Left lung (tissue), 10 donors: Measurements from ENCODE around the gene TSSK3. TPM values are rescaled to one million over a fixed set of nuclear protein-coding genes. Genes with fewer than 3 reads are reported as not detected.

Experiments
- ATAC-seq: fragments of 200-7000 bp; cut with Tn5 transposase; one replicate; pipeline ENCODE4 v1.9.1; 2020; ENCODE audit warnings: moderate library complexity
- DNase-seq, 4 donors: peaks; one replicate each; pipeline ENCODE4 v3.0.0-alpha.2; 2013 to 2020
- H3K27ac ChIP-seq, 2 donors: fragments of 200-600 bp; sonication (generic) in 1 of 2; one replicate each; pipeline versions ENCODE4 v1.5.0 to v1.8.0; 2020 to 2021
- H3K27me3 ChIP-seq, 2 donors: fragments of 200-600 bp; sonication (generic) in 1 of 2; one replicate each; pipeline versions ENCODE4 v1.5.0 to v1.8.0; 2020 to 2021
- H3K36me3 ChIP-seq, 2 donors: fragments of 200-600 bp; sonication (generic) in 1 of 2; one replicate each; pipeline versions ENCODE4 v1.5.0 to v1.8.0; 2020 to 2021
- H3K4me1 ChIP-seq, 2 donors: fragments of 200-600 bp; one replicate each; pipeline ENCODE4 v1.8.0; 2021
- H3K4me3 ChIP-seq, 2 donors: fragments of 200-600 bp; sonication (generic) in 1 of 2; one replicate each; pipeline versions ENCODE4 v1.5.0 to v1.8.0; 2020 to 2021; ENCODE audit warnings: mild to moderate bottlenecking in 1 of 2
- H3K9me3 ChIP-seq, 2 donors: fragments of 200-600 bp; sonication (generic) in 1 of 2; one replicate each; pipeline versions ENCODE4 v1.5.0 to v1.8.0; 2020 to 2021
- intact Hi-C, 2 donors: fragments of 100-400 bp; cut with DNase I; formaldehyde crosslinking; loops; one replicate each; pipeline versions ENCODE4 v1.11.2 to v1.14.2; 2022
- polyA plus RNA-seq, 6 donors: library from polyadenylated mRNA; unstranded; fragments of 120-200 nt; gene quantifications; one replicate each; pipeline ENCODE4 v1.2.1, GENCODE V29; 2013; ENCODE audit not compliant: insufficient read length in 6 of 6
- total RNA-seq, 2 donors: library from RNA; stranded (reverse); fragmentation: NEBNext Ultra II Directional; extraction: Animal tissue kit (Norgen Biotek cat#: 25700); gene quantifications; one replicate each; pipeline ENCODE4 v1.2.1, GENCODE V29; 2021
- TF ChIP-seq, protein P1 (sequence below), 2 donors: fragments of 200-600 bp; sonication (generic) in 1 of 2; IDR thresholded peaks; one replicate each; pipeline versions ENCODE4 v1.5.0 to v1.8.0; 2021; ENCODE audit warnings: antibody characterized with exemption in 2 of 2
- donor health status: DM: no; HTN: yes; CAD: no.
- donor health status: DM: no; HTN: no; CAD: no.

The TSSK3 gene
- total and polyA plus RNA-seq, 8 donors, result 1.8 to 7.8 (median 4.0) TPM

DNA sequence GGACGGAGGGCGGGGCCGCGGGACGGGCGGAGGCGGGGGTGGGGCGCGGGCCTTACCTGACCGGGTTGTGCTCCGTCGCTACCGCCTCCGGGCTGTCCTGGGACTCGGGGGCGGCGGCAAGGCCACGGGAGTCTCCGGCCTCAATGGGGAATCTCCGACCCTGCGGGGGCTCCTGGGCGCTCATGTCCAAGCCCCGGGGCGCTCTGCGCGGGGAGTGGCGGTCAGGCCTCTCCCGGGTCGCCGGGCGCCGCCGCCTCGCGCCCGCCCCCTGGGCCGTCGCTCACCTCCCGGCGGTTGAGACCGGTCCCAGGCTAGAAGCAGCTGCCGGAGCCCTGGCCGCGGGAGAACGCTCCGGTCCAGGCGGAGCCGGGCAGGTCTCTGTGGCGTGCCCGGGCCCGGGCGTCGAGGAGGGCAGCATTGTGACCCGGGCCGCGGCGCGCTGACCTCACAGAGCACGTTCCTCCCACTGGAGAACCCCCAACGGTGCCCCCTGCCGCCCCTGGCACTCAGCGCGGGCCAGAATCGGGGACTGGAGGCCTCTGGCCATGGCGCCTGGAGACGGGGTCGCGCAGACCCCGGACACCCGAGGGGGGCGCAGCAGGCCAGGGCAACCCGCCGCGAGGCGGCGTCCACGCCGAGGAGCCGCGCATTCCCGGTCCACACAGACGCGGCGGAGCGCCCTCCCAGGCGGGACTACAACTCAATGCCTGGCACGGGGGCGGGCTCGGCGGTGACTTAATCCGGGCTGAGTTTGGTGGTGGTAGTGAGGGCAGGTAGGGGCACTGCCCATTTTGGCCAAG is 465 bp upstream of the TSSK3 start:
- peak overlapping the region; percentile 29 to 30 for H3K4me3 ChIP-seq
- ATAC-seq, result peak; percentile 83
- intact Hi-C loops, result no loop called here
- H3K27ac ChIP-seq, result peak overlapping the region in 1 of 2 donors; percentile 28
- TF ChIP-seq, protein P1, sequence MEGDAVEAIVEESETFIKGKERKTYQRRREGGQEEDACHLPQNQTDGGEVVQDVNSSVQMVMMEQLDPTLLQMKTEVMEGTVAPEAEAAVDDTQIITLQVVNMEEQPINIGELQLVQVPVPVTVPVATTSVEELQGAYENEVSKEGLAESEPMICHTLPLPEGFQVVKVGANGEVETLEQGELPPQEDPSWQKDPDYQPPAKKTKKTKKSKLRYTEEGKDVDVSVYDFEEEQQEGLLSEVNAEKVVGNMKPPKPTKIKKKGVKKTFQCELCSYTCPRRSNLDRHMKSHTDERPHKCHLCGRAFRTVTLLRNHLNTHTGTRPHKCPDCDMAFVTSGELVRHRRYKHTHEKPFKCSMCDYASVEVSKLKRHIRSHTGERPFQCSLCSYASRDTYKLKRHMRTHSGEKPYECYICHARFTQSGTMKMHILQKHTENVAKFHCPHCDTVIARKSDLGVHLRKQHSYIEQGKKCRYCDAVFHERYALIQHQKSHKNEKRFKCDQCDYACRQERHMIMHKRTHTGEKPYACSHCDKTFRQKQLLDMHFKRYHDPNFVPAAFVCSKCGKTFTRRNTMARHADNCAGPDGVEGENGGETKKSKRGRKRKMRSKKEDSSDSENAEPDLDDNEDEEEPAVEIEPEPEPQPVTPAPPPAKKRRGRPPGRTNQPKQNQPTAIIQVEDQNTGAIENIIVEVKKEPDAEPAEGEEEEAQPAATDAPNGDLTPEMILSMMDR (IDR thresholded peaks at IDR 0.05), result peak; percentile 19 to 20
- H3K36me3 ChIP-seq, result peaks cover 0 to 40% of the 10 kb centered on the region in 2 donors
- peak in 3 of 4 donors; percentile 52 to 87 (median 76) for DNase-seq
- H3K4me1 ChIP-seq, result peaks cover 10 to 14% of the 10 kb centered on the region in 2 donors
- H3K9me3 ChIP-seq, result no peaks in the 10 kb centered on the region
- peaks cover 0 to 20% of the 10 kb centered on the region in 2 donors for H3K27me3 ChIP-seq

DNA sequence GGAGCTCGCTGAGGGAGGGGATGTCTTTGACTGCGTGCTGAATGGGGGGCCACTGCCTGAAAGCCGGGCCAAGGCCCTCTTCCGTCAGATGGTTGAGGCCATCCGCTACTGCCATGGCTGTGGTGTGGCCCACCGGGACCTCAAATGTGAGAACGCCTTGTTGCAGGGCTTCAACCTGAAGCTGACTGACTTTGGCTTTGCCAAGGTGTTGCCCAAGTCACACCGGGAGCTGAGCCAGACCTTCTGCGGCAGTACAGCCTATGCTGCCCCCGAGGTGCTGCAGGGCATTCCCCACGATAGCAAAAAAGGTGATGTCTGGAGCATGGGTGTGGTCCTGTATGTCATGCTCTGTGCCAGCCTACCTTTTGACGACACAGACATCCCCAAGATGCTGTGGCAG is 1.4 kb downstream of the TSSK3 start:
- peaks cover 0 to 58% of the 10 kb centered on the region in 2 donors for H3K36me3 ChIP-seq
- H3K9me3 ChIP-seq, result no peaks in the 10 kb centered on the region
- H3K4me3 ChIP-seq, result no peak overlapping the region
- intact Hi-C loops, result no loop called here
- peaks cover 0 to 20% of the 10 kb centered on the region in 2 donors for H3K27me3 ChIP-seq
- TF ChIP-seq, protein P1 (IDR thresholded peaks at IDR 0.05), result no peak
- H3K27ac ChIP-seq, result no peak overlapping the region
- H3K4me1 ChIP-seq, result peaks cover 10 to 14% of the 10 kb centered on the region in 2 donors
- ATAC-seq (no peak), DNase-seq (peak in 1 of 4 donors; percentile 34)

DNA sequence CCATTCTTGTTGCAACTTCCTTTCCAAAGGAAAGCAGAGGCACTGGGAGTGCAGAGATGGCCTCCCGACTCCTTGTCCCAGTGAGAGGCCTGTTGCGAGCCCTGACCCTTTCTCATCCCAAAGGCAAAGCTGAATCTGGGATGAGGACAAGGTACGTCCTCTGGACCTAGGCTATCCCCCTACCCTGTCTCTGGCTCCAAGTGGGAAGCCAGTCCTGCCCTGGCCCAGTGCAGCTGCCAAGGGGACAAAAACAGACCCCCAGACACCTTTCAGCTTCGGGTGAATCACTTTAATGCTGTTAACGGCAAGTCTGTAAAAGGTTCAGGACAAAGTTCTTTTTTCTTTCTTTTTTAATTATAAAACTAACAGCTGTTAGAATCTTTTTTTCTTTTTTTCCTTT is 2.5 kb downstream of the TSSK3 start:
- intact Hi-C loops, result no loop called here
- H3K27me3 ChIP-seq, result peaks cover 0 to 20% of the 10 kb centered on the region in 2 donors
- H3K4me1 ChIP-seq, result peaks cover 10 to 14% of the 10 kb centered on the region in 2 donors
- no peaks in the 10 kb centered on the region for H3K9me3 ChIP-seq
- DNase-seq (peak in 1 of 4 donors; percentile 23), ATAC-seq (no peak)
- TF ChIP-seq, protein P1 (IDR thresholded peaks at IDR 0.05), result no peak
- H3K36me3 ChIP-seq, result peaks cover 0 to 68% of the 10 kb centered on the region in 2 donors
- no peak overlapping the region for H3K4me3 ChIP-seq
- H3K27ac ChIP-seq, result no peak overlapping the region

DNA sequence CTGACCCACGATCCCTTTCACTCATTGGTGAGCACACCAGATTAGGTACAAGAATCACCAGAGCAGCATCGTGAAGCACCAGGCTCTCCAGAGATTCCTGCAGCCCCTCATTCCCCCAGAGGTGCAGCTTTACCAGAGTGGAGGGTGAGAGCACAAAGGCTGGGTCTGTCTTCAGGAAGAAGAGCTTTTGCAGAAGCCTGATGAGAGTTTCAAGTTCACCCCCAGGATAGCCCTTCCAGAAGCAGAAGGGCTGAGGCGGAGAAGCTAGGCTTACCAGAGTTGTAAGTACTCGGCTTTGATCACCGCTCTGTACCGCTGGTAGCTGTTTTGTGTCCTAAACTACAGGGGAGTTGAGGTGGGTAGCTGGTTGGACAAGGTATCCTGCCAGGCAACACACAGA is 3.1 kb downstream of the TSSK3 start:
- H3K27ac ChIP-seq, result no peak overlapping the region
- DNase-seq, result no peak
- intact Hi-C loops, result no loop called here
- no peak for ATAC-seq
- H3K4me3 ChIP-seq, result no peak overlapping the region
- peaks cover 10 to 14% of the 10 kb centered on the region in 2 donors for H3K4me1 ChIP-seq
- TF ChIP-seq, protein P1 (IDR thresholded peaks at IDR 0.05), result no peak
- peaks cover 0 to 74% of the 10 kb centered on the region in 2 donors for H3K36me3 ChIP-seq
- no peaks in the 10 kb centered on the region for H3K9me3 ChIP-seq
- peaks cover 0 to 20% of the 10 kb centered on the region in 2 donors for H3K27me3 ChIP-seq

DNA sequence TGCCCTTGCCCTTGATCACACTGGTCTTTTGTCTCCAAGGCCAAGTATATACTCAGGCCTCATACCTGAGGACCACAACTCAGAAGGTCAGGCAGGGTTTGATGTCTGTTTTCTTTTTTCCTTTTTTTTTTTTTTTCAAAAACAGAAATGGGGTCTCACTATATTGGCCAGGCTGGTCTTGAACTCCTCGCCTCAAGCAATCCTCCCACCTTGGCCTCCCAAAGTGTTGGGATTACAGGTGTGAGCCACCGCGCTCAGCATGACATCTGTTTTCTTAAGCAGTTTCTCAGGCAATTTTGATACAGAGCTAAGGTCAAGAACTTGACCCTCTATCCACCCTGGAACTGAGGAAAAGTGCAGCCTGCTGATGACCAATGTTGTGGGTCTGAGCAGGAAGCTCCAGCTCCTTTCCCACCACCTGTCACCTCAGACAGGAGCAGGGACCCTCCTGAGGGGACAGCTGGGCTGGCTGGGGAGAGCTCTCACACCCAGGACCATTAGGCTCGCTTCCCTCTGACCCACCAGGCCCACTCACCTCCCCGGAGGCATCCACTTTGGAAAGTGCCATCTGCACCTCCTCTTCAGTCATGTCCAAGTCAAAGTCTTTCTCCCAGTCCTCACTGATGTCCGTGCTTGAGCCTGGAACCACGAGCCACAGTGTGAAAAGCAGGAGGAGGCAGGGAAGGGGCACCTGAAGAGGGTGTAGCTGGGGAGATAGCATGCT is 5.7 kb downstream of the TSSK3 start:
- TF ChIP-seq, protein P1 (IDR thresholded peaks at IDR 0.05), result no peak
- Histone ChIP-seq H3K4me1 (no peaks in the 10 kb centered on the region), H3K4me3 (no peak overlapping the region), H3K27me3 (no peaks in the 10 kb centered on the region), H3K9me3 (no peaks in the 10 kb centered on the region), H3K36me3 (peaks cover 0 to 97% of the 10 kb centered on the region in 2 donors), H3K27ac (no peak overlapping the region)
- intact Hi-C loops, result no loop called here
- no peak for ATAC-seq
- no peak for DNase-seq
